Measurements from ENCODE around the gene KLHDC8B. TPM values are rescaled to one million over a fixed set of nuclear protein-coding genes. Genes with fewer than 3 reads are reported as not detected.

The KLHDC8B gene
- total RNA-seq, 1 experiment from 2014 or later: 6.8 TPM

DNA sequence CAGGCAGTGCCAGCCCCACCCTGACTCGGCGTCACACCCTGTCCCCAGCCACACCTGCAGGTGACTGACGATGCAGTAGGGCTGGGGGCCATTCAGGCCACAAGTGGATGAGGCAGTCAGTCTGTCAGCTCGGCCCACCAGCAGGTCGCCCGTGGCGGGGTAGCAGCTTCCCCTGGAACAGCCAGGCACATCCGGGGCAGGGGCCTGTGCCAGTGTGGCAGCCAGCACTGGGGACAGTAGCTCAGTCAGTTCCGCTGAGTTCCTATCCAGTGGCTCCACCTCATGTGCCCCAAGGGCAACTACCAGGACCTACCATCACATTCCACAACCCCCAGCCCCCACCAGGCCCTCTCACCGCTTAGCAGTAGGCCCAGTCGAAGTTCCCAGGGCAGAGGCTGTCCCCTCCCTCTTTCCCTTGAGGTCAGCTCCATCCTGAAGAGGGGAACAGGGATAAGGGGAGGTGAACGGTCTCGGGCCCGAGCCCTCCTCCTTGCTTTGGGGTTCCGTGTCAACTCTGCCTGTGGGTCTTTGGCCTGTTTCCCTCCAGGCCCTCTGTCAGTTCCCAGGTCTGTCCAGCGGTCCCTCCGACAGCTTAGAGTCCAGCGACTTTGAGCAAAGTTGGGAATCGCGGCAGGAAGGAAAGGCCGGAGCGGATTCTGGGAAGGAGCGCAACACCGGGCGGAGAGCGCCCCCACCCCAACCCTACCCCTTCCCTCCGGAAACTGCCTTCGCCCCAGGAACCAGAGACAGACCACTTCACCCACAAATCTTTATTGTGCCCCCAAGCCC, 38.8 kb upstream of the KLHDC8B start, which contains the start of gene LAMB2:
LAMB2 (minus strand) TSS at position 614 of the 789 bp plus-strand sequence; CDS start at position 431, 183 bp downstream.
- no peaks in the 10 kb centered on the region; the same call in 1 of the 2 replicates for H3K36me3 ChIP-seq (ENCODE audit: control insufficient read depth, insufficient read depth, low read length)
- peak within 1 kb of the TSS; percentile 71 to 89 for H3K4me3 ChIP-seq (ENCODE audit: low read depth in 2 of 2, low read length in 2 of 2)
- TSS peak; percentile 96 for BruUV-seq (replicated peaks)
- intact Hi-C loops (cut with micrococcal nuclease; ENCODE audit: unreplicated experiment): no loop called here
- TF ChIP-seq, protein P1, sequence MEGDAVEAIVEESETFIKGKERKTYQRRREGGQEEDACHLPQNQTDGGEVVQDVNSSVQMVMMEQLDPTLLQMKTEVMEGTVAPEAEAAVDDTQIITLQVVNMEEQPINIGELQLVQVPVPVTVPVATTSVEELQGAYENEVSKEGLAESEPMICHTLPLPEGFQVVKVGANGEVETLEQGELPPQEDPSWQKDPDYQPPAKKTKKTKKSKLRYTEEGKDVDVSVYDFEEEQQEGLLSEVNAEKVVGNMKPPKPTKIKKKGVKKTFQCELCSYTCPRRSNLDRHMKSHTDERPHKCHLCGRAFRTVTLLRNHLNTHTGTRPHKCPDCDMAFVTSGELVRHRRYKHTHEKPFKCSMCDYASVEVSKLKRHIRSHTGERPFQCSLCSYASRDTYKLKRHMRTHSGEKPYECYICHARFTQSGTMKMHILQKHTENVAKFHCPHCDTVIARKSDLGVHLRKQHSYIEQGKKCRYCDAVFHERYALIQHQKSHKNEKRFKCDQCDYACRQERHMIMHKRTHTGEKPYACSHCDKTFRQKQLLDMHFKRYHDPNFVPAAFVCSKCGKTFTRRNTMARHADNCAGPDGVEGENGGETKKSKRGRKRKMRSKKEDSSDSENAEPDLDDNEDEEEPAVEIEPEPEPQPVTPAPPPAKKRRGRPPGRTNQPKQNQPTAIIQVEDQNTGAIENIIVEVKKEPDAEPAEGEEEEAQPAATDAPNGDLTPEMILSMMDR (IDR thresholded peaks at IDR 0.05): no peak; the same call in 1 of the 2 replicates
- TF ChIP-seq TCF7L2 (IDR thresholded peaks at IDR 0.05; ENCODE audit: low read depth, low read length) (no peak), SIN3A (IDR thresholded peaks at IDR 0.05; ENCODE audit: borderline replicate concordance, insufficient read depth, low read depth, low read length) (0 out of 2 replicates have a peak, but pooled peaks have one; percentile 43), POLR2AphosphoS5 (IDR thresholded peaks at IDR 0.05; ENCODE audit: low read depth, low read length) (peak; percentile 38; the same call in 1 of the 2 replicates)
- TF ChIP-seq, protein P2, sequence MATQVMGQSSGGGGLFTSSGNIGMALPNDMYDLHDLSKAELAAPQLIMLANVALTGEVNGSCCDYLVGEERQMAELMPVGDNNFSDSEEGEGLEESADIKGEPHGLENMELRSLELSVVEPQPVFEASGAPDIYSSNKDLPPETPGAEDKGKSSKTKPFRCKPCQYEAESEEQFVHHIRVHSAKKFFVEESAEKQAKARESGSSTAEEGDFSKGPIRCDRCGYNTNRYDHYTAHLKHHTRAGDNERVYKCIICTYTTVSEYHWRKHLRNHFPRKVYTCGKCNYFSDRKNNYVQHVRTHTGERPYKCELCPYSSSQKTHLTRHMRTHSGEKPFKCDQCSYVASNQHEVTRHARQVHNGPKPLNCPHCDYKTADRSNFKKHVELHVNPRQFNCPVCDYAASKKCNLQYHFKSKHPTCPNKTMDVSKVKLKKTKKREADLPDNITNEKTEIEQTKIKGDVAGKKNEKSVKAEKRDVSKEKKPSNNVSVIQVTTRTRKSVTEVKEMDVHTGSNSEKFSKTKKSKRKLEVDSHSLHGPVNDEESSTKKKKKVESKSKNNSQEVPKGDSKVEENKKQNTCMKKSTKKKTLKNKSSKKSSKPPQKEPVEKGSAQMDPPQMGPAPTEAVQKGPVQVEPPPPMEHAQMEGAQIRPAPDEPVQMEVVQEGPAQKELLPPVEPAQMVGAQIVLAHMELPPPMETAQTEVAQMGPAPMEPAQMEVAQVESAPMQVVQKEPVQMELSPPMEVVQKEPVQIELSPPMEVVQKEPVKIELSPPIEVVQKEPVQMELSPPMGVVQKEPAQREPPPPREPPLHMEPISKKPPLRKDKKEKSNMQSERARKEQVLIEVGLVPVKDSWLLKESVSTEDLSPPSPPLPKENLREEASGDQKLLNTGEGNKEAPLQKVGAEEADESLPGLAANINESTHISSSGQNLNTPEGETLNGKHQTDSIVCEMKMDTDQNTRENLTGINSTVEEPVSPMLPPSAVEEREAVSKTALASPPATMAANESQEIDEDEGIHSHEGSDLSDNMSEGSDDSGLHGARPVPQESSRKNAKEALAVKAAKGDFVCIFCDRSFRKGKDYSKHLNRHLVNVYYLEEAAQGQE (IDR thresholded peaks at IDR 0.05; ENCODE audit: insufficient read depth in 1 of 2, low read depth in 2 of 2, low read length in 1 of 2): no peak
- ATAC-seq: peak; percentile 79
- in situ Hi-C loops (cut with HindIII; ENCODE audit: low pct_unique_long_range_greater_than_20kb, low sequenced_read_pairs): no loop called here
- H3K27me3 ChIP-seq (ENCODE audit: control insufficient read depth, insufficient read depth, low read length): no peaks in the 10 kb centered on the region
- POLR2A ChIA-PET: interaction anchor here (0.6 to 0.8 kb wide), 2 partner anchors 38 to 131 kb away, joined by 3 to 4 read pairs; no protein-coding TSS in a partner anchor
- H3K27ac ChIP-seq (ENCODE audit: low read length): peak within 1 kb of the TSS; percentile 91
- CTCF ChIA-PET: interaction anchor here (0.7 to 1.2 kb wide), 3 partner anchors 26 to 221 kb away, joined by 3 to 4 read pairs (median 3); partner anchors contain the start of gene QRICH1
- peaks cover 12% of the 10 kb centered on the region for H3K4me1 ChIP-seq (ENCODE audit: control insufficient read depth, insufficient read depth, low read length)
- H3K9me3 ChIP-seq (ENCODE audit: control insufficient read depth, insufficient read depth, low read depth, low read length): no peaks in the 10 kb centered on the region
- no peak for DNase-seq (ENCODE audit: low read depth, low spot score)

DNA sequence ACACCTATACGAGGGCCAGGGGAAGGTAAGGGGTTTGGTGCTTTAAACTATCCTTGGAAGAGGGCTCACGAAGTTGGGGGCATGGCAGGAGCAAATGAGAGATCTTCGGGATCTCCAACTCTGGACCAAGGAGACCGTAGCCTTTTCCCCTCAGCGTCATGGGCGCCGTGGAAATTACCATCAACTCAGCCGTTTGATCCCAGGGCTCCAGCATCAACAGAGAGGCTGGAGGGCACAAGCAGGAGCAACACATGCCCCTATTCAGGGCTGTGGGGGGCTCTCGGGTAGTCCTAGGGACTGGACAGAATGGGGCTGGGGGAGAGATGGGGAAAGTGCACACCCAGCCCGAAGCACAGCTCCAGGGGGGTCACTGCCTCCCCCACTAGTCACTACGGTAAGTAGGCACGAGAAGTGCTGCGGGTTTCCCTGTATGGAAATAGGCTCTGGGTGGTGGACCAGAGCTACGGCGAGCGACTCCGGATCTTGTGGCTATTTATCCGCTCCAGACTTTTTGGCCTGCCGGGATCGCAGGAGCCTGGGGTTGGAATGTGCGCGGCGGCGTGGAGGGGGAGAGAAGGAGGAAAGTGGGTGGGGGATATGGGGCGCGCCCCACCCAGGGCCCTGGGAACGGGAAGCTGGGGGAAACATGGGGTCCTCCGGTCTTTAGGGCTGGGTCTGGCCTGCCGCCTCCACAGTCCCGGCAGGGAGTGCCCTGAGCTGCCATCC, 38.0 kb upstream of the KLHDC8B start:
- ChIA-PET CTCF (interaction anchor here (0.7 to 1.2 kb wide), 3 partner anchors 27 to 220 kb away, joined by 3 to 4 read pairs (median 3); partner anchors contain the start of gene QRICH1), POLR2A (interaction anchor here (0.6 to 0.7 kb wide), 2 partner anchors 13 to 105 kb away, joined by 3 read pairs; partner anchors contain the start of gene USP19)
- no TSS peak for BruUV-seq (replicated peaks)
- Histone ChIP-seq H3K4me1 (ENCODE audit: control insufficient read depth, insufficient read depth, low read length) (peaks cover 12% of the 10 kb centered on the region), H3K9me3 (ENCODE audit: control insufficient read depth, insufficient read depth, low read depth, low read length) (no peaks in the 10 kb centered on the region), H3K36me3 (ENCODE audit: control insufficient read depth, insufficient read depth, low read length) (no peaks in the 10 kb centered on the region; the same call in 1 of the 2 replicates), H3K4me3 (ENCODE audit: low read depth in 2 of 2, low read length in 2 of 2) (peak overlapping the region; percentile 71 to 89), H3K27me3 (ENCODE audit: control insufficient read depth, insufficient read depth, low read length) (no peaks in the 10 kb centered on the region), H3K27ac (ENCODE audit: low read length) (peak overlapping the region; percentile 91)
- in situ Hi-C loops (cut with HindIII; ENCODE audit: low pct_unique_long_range_greater_than_20kb, low sequenced_read_pairs) (no loop called here), intact Hi-C loops (cut with micrococcal nuclease; ENCODE audit: unreplicated experiment) (no loop called here)
- ATAC-seq (peak; percentile 87), DNase-seq (ENCODE audit: low read depth, low spot score) (no peak)
- TF ChIP-seq POLR2AphosphoS5 (IDR thresholded peaks at IDR 0.05; ENCODE audit: low read depth, low read length) (peak; percentile 45; the same call in 1 of the 2 replicates), TCF7L2 (IDR thresholded peaks at IDR 0.05; ENCODE audit: low read depth, low read length) (no peak)
- TF ChIP-seq, protein P2 (IDR thresholded peaks at IDR 0.05; ENCODE audit: insufficient read depth in 1 of 2, low read depth in 2 of 2, low read length in 1 of 2): no peak
- TF ChIP-seq, protein P1 (IDR thresholded peaks at IDR 0.05): no peak; the same call in 1 of the 2 replicates

Measured in Panc1 (cell line).